Measurements from ENCODE around the gene LALBA.
"Not testable (repeated sequence)": the region's sequence is repeated elsewhere in the genome, so short reads cannot be mapped to it uniquely, and the experiment has no call there.

The LALBA gene

GRCh38 chr12:48532601-48533000, 37.2 kb downstream of the LALBA start:
- no peak for DNase-seq (ENCODE audit: low read depth in 3 of 3)

- no peak for DNase-seq (ENCODE audit: low read depth in 3 of 3)
Measured at GRCh38 chr12:48527891-48528670, 41.8 kb downstream of the LALBA start.

- DNase-seq (ENCODE audit: low read depth in 3 of 3): no peak
Measured at GRCh38 chr12:48525332-48525731, 44.5 kb downstream of the LALBA start, which contains the start of gene OR8S1. OR8S1 (plus strand) TSS chr12:48525632; CDS start chr12:48525632, 0 bp downstream.

GRCh38 chr12:48520381-48520780, 49.5 kb downstream of the LALBA start:
- not testable (repeated sequence) for DNase-seq (ENCODE audit: low read depth in 3 of 3)

Data from stimulated activated CD4-positive, alpha-beta T cell treated with anti-CD3 and anti-CD28 coated beads, TNF-alpha, amount 100 ng/mL, for 4 hours (primary cell).